Hematopoietic multipotent progenitor cell treated with erythropoietin and hydrocortisone succinate and interleukin-3 and kit ligand, for 6 days (in vitro differentiated cells): ENCODE results near the gene CCDC12.

Source experiments
- DNase-seq: peaks from one replicate; pipeline ENCODE4 v3.0.0-alpha.2; 2015

Gene CCDC12

GRCh38 chr3:46995901-46996562 lies 19.5 kb upstream of the CCDC12 start:
- no peak for DNase-seq

DNA sequence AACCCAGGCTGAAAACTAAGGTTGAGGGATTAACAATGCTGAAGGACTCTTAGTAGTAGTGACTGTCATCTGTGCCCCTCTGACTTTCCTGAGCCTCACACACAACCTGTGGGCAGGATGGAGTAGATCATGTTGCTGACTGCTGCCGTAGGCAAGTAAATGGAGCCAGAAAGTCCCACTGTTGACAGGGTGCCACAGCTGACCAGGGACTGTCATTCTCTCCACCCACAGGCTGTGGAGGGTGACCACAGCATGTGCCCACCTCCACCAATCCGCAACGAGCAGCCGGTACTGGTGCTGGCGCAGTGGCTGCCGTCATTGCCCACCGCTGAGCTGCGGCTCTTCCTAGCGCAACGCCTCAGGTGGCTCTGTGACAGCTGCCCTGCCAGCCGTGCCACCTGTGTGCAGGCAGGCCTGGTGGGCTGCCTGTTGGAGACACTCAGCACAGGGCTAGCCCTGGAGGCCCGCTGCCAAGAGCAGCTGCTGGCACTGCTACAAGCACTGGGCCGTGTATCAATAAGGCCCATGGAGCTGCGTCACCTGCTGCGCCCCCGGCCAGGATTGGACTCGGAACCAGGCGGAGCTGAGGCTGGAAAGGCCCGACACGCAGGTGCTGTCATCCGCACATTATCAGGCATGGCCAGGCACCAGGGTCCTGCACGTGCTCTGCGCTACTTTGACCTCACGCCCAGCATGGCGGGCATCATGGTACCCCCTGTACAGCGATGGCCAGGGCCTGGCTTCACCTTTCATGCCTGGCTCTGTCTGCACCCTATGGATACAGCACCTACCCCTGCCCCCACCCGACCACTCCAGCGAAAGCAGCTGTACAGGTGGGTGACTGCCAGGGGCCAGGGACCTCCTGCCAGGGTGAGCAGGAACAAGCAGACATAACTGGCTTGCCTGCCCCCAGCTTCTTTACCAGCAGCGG lies 18.5 kb upstream of the CCDC12 start:
- no peak for DNase-seq

- no peak for DNase-seq
These were observed 17.4 kb upstream of the CCDC12 start for GRCh38 chr3:46993986-46994385.

DNA sequence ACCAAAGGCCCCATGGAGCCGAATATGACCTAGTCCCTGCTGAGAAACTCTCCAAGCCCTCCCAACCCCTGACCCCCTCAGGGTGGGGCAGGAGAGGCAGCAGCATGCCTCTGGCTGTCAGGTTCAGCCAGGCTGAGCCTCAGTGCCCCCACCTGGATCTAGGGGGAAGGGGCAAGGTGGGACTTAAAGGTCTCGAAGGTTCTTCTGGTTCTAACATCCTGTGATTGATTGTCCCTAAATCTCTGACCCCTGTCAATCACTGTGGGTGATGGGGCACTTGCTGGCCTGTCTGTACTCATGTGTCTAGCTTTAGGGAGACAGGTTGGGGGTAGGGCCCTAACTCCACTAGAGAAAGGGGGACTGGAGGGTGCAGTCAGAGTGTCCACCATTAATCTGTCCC lies 16.7 kb upstream of the CCDC12 start:
- DNase-seq: no peak

DNA sequence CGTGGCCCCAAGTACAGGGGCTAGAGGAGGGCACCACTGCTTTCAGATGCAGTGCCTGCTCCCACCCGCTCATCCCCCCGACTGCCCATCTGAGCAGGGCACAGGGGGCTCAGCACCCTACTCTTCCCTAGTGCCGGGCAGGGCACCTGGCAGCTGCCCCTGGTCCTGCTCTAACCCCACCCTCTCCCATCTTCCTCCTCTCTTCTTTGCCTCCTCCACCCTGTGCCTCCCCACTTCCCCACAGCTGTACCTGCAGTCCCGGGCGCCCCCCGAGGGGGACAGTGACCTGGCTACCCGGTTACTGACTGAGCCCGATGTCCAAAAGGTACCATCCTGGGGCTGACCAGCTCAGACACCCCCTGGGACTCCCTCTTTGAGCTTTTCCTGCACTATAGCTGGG lies 15.7 kb upstream of the CCDC12 start:
- DNase-seq: no peak

DNA sequence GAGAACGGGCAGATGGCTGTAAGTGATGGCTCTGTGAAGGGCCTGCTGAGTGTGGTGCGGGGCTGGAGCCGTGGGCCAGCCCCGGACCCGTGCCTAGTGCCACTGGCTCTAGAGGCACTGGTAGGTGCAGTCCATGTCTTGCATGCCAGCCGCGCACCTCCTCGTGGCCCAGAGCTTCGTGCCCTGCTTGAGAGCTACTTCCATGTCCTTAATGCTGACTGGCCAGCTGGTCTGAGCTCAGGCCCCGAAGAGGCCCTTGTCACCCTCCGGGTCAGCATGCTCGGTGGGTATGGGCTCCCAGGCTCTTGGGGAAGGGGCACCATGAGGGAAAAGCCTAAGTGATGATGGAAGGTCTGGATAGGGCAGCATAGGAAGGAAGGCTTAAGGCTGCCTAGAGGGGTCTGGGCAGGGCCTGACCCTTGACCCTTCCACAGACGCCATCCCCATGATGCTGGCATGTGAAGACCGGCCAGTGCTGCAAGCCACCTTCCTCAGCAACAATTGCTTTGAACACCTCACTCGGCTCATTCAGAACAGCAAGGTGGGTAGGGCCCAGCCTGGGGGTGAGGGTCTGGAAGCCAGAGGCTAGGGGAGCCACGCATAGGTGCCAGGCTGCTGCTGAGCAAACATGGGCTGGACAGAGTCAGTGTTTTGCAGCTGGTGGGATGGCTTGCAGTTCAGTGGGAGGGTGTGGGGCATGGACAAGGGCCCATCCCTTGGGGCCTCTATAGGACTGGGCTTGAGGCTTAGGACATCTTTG lies 15.0 kb upstream of the CCDC12 start:
- no peak for DNase-seq

DNA sequence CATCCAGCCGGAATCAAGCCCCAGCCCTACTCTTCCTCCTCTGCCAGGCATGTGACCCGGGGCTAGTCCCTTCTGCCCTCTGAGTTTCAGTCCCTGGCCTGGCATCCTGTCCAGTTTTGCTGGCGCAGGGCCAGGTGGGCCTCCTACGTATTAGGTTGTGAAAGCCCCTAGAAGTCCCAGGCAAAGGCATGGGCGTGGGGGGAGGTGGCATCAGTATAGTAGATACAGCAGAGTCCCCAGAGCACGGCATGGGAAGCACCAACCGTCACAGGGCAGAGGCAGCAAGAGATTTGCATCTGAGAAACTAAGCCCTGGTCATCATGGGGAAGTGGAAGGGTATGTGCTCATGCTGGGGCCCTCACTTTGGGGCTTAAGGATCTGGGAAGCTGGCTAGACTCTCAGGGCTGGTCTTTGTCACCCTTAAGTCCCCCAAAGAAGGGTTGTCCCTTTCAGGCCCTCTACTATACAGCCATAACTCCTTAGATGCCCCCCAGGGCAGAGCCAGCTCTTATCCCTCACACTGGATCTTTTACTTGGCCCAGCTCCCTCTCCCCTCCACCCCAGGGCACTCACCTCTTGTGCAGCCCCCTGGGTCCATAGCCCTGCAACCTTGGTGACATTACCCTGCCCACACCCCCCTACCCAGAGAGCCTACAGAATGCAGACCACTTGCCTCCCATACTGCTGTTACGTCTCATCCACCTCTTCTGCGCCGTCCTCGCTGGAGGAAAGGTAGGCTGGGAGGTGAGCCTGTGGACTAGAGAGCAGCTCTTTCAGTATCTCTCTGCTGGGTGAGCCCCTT lies 14.2 kb upstream of the CCDC12 start:
- DNase-seq: peak; percentile 35

DNA sequence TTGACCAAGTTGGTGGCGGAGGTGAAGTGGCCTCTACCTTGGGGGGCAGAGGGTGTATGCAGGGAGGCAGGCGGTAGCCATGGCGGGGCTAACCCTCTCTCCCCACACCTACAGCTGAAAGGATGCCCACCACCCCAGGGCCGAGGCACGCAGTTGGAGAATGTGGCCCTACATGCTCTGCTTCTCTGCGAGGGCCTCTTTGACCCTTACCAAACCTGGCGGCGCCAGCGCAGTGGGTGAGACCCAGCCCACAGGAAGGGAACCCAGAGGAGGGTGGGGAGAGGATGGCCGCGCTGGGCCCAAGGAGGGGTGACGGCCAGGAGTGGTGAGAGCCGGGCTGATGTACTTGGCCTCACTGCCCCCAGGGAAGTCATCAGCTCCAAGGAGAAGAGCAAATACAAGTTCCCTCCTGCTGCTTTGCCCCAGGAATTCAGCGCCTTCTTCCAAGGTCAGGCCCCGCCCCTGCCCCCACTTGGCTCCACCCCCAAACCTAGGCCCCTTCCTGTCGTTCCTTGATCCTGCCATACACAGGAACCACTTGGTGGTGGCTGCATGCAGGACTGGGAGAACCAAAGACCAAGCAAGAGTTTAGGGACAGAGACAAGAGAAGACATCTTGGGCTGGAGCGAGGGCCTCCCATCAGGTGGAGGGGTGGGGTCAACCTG lies 12.7 kb upstream of the CCDC12 start:
- no peak for DNase-seq

- no peak for DNase-seq
These were observed 12.1 kb upstream of the CCDC12 start for GRCh38 chr3:46988616-46989015.

DNA sequence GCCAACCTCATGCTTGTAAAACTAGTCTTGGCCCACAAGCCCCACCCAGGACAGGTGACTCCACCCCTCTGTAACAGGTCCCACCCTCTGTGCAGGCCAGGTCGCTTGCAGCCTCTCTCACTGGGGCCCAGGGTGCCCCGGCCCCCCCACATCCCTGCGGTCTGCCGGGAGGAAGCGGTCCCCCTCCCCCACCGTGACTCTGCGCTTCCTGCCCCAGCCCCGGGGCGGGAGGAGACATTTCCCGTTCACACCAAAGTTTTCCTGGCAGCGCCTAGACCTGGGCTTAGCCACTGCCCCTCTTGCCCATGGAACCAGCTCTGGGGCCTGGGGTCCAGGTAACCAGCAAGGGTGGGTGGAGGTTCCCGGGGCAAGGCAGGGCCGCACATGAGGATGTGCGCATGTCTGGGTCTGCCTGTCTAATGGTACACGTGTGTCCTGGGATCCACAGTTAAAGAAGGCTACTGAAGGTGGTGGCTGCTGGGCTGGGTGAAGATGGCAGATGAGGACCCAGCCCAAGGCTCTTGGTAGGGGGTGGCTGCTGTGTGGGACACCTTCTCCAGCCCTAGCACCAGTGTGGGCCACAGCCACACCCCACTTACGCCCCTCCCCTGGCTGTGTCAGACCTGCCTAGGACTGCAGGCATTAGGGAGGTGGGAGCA lies 11.3 kb upstream of the CCDC12 start:
- peak; percentile 94 for DNase-seq

DNA sequence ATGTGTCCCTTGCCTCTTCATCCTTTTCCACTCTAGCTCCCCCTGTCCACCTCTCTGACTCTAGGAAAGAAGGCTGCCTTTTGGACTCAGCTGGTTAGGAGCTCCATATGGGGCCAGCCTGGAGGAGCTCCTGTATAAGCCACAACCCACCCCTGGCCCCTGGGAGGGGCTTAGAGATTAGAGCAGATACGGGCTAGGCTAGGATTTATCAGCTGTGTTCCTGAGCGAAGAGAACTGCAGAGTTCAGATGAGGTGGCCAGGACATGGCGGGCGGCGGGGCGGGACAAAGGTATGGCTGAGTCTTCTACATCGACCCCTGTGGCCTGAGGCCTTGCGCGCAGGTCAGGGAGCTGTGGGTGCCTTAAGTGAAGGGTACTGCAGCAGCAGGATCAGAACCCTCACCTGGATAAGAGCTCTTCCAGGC lies 10.8 kb upstream of the CCDC12 start:
- DNase-seq: peak; percentile 91

DNA sequence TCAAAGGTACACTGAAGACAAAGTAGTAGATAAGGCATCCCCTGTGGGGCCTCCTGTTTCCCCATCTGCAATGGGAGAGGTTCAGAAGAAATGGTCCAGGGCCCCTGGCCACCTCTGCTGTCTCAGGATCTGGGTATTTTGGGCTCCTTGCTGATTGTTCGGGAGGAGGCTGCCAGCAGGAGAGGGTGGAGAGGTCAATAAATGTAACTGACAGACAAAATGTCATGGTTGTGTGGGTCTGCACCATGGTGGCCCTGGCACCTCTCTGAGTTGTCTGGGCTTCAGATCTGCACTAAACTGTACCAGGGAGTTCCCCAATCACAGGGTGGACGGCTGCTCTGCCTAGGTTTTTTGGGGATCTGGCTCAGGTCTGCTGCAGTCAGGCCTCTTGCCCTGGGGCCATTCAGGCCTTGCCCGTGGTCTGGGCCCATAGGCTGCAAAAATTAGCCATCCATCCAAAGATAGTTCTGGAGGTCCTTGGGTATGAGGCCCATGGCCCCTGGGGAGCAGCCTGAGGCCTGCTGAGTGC lies 10.3 kb upstream of the CCDC12 start:
- DNase-seq: no peak

DNA sequence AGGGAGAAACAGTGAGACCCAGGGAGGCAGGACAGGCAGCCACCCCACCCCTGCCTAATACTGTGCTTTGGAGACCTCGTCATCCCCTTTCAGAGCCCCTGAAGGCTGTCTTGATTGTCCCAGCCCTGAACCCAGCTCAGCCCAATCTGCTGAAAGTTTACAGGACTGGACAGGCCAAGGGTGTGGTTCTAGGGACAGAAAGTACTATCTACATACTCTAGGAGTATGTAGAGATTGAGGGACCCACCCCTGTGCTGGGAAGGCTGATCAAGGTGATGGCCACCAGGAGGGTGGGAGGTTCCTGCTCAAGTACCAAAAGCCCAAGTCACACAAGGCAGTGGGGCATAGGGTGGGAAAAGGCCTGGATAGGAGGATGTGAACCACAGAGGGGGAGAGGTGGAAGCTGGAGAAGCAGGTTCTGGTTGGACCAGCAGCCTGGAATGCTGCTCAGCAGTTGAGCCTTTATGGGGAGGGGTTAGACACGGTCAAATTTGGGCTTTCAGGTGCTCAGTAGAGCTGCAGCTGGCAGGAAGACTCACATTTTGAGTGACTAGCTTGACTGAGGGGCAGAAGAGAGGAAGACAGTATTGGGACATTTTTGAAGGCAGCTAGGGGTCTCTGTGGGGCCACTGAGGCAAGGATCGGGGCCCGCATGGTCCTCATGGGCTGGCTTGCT lies 9.6 kb upstream of the CCDC12 start:
- peak; percentile 38 for DNase-seq

GRCh38 chr3:46985588-46985987 lies 9.0 kb upstream of the CCDC12 start:
- DNase-seq: no peak

- no peak for DNase-seq
These were observed 8.3 kb upstream of the CCDC12 start for GRCh38 chr3:46984591-46985459.

GRCh38 chr3:46982546-46982945 lies 6.0 kb upstream of the CCDC12 start:
- DNase-seq: no peak

GRCh38 chr3:46981932-46982471 lies 5.5 kb upstream of the CCDC12 start:
- no peak for DNase-seq

- peak; percentile 42 for DNase-seq
These were observed 3.5 kb upstream of the CCDC12 start for GRCh38 chr3:46979958-46980497.
